Caco-2 (cell line): Measurements from ENCODE around the gene DGCR2. TPM values are rescaled to one million over a fixed set of nuclear protein-coding genes. Genes with fewer than 3 reads are reported as not detected.
"Not testable (repeated sequence)": the region's sequence is repeated elsewhere in the genome, so short reads cannot be mapped to it uniquely, and the experiment has no call there.

Experiments
- BruUV-seq: library from RNA; stranded (reverse); fragments of 400-500 nt; replicated peaks from 2 replicates; lab custom pipeline; 2021; lab: Mats Ljungman, UMichigan
- CTCF ChIA-PET: fragments of 300-600 bp; sonication (Branson Sonifier 250); formaldehyde crosslinking; loops from one replicate; lab custom pipeline; 2022; ENCODE audit warnings: antibody characterized with exemption; lab: Charles Lee
- POLR2A ChIA-PET: fragments of 300-600 bp; sonication (Branson Sonifier 250); formaldehyde crosslinking; loops from one replicate; lab custom pipeline; 2022; ENCODE audit warnings: antibody characterized with exemption; lab: Charles Lee
- DNase-seq, 2 experiments: peaks; one replicate each; pipeline versions ENCODE4 v3.0.0 to v3.0.0-alpha.2; 2020 to 2022
- H3K27me3 ChIP-seq: replicated peaks from 2 replicates; pipeline ENCODE4 v1.6.0; 2011; ENCODE audit warnings: low read length; ENCODE audit not compliant: control insufficient read depth, insufficient read depth
- H3K36me3 ChIP-seq: 2 replicates; pipeline ENCODE4 v1.5.1; 2011; ENCODE audit warnings: low read length; ENCODE audit not compliant: control insufficient read depth, insufficient read depth
- H3K4me1 ChIP-seq: fragments of 250-450 bp; sonication (Bioruptor Pico); 2 replicates; pipeline ENCODE4 v1.5.1; 2020; ENCODE audit warnings: mild to moderate bottlenecking
- H3K4me3 ChIP-seq: 2 replicates; pipeline ENCODE4 v1.5.1; 2011; ENCODE audit warnings: low read depth, mild to moderate bottlenecking, control low read depth, low read length
- H3K9me3 ChIP-seq: fragments of 250-450 bp; sonication (Bioruptor Pico); 2 replicates; pipeline ENCODE4 v1.5.1; 2020; ENCODE audit warnings: mild to moderate bottlenecking, moderate library complexity
- H3K27ac Mint-ChIP-seq: one replicate; pipeline ENCODE4 v1.8.0; 2022; ENCODE audit warnings: mixed read lengths; ENCODE audit not compliant: unreplicated experiment
- H3K27me3 Mint-ChIP-seq: one replicate; pipeline ENCODE4 v1.8.0; 2022; ENCODE audit warnings: mixed read lengths; ENCODE audit not compliant: insufficient read depth, unreplicated experiment
- H3K36me3 Mint-ChIP-seq: one replicate; pipeline ENCODE4 v1.8.0; 2022; ENCODE audit warnings: mild to moderate bottlenecking, mixed read lengths; ENCODE audit not compliant: insufficient read depth, unreplicated experiment
- H3K4me1 Mint-ChIP-seq: one replicate; pipeline ENCODE4 v1.8.0; 2022; ENCODE audit warnings: low read depth, mixed read lengths; ENCODE audit not compliant: unreplicated experiment
- H3K4me3 Mint-ChIP-seq: one replicate; pipeline ENCODE4 v1.8.0; 2022; ENCODE audit warnings: mild to moderate bottlenecking, moderate library complexity, mixed read lengths; ENCODE audit not compliant: unreplicated experiment
- H3K9me3 Mint-ChIP-seq: one replicate; pipeline ENCODE4 v1.8.0; 2022; ENCODE audit warnings: mixed read lengths; ENCODE audit not compliant: unreplicated experiment
- intact Hi-C: fragments of 100-400 bp; cut with micrococcal nuclease; formaldehyde crosslinking; loops from one replicate; pipeline ENCODE4 v1.10.0; 2022; ENCODE audit not compliant: unreplicated experiment
- total RNA-seq: library from RNA; stranded (reverse); gene quantifications from 2 replicates; pipeline ENCODE4 v1.2.3, GENCODE V29; 2022
- TF ChIP-seq, protein P1 (sequence below), 2 experiments: fragments of 200-600 bp in 1 of 2; IDR thresholded peaks; 1 replicate in 1 of 2; 2 replicates in 1 of 2; pipeline versions ENCODE4 v1.5.1 to v1.8.0; 2011 to 2022; ENCODE audit warnings: antibody characterized with exemption in 1 of 2, control low read depth in 1 of 2, inconsistent platforms in 1 of 2, low read depth in 1 of 2, low read length in 1 of 2, mild to moderate bottlenecking in 1 of 2, moderate library complexity in 1 of 2; ENCODE audit not compliant: insufficient read depth in 1 of 2, severe bottlenecking in 1 of 2, unreplicated experiment in 1 of 2

Gene DGCR2
- total RNA-seq, 1 experiment from 2014 or later: 67.9 TPM

DNA sequence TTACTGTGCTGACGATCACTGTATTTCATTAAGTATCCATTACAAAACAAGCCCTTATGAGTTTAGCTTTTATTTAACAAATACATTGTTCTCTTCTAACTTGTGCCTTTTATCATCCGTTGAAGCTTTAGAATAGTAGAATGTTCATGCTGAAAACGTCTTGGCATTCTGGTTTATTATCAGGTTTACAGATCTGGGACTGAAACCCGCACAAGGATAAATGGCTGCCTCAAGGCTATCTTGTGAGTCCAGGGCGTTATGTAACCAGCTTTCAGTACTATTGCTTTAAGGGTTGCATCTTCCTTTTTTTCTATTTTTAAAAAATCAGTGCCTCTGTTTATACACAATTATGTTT is 119.6 kb downstream of the DGCR2 start:
- H3K9me3 Mint-ChIP-seq: no peaks in the 10 kb centered on the region
- POLR2A ChIA-PET: no interaction called here
- DNase-seq: no peak
- intact Hi-C loops: no loop called here
- no peaks in the 10 kb centered on the region for H3K27me3 Mint-ChIP-seq
- BruUV-seq: no TSS peak
- H3K36me3 Mint-ChIP-seq: no peaks in the 10 kb centered on the region
- TF ChIP-seq, protein P1, sequence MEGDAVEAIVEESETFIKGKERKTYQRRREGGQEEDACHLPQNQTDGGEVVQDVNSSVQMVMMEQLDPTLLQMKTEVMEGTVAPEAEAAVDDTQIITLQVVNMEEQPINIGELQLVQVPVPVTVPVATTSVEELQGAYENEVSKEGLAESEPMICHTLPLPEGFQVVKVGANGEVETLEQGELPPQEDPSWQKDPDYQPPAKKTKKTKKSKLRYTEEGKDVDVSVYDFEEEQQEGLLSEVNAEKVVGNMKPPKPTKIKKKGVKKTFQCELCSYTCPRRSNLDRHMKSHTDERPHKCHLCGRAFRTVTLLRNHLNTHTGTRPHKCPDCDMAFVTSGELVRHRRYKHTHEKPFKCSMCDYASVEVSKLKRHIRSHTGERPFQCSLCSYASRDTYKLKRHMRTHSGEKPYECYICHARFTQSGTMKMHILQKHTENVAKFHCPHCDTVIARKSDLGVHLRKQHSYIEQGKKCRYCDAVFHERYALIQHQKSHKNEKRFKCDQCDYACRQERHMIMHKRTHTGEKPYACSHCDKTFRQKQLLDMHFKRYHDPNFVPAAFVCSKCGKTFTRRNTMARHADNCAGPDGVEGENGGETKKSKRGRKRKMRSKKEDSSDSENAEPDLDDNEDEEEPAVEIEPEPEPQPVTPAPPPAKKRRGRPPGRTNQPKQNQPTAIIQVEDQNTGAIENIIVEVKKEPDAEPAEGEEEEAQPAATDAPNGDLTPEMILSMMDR (IDR thresholded peaks at IDR 0.05; ENCODE audit: insufficient read depth in 1 of 2, low read depth in 1 of 2, low read length in 1 of 2, severe bottlenecking in 1 of 2, unreplicated experiment in 1 of 2): no peak
- Histone ChIP-seq H3K9me3 (no peaks in the 10 kb centered on the region), H3K4me3 (no peak overlapping the region), H3K27me3 (no peaks in the 10 kb centered on the region), H3K36me3 (no peaks in the 10 kb centered on the region), H3K4me1 (no peaks in the 10 kb centered on the region)
- CTCF ChIA-PET: no interaction called here
- no peak overlapping the region for H3K4me3 Mint-ChIP-seq
- no peaks in the 10 kb centered on the region for H3K4me1 Mint-ChIP-seq
- H3K27ac Mint-ChIP-seq: no peak overlapping the region

DNA sequence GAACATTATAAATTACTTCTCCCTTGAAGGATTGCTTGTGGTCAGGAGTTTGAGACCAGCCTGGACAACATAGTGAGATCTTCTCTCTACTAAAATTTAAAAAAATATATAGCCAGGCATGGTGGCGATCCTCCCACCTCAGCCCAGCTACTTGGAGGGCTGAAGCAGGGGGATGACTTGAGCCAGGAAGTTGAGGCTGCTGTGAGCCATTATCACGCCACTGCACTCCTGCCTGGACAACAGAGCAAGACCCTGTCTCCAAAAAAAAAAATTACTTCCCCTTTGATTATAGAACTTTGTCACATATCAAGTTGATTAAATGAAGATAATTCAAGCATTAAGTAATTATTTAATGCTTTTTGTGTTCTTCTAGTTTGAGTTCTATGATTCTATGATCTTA is 121.0 kb downstream of the DGCR2 start:
- no peaks in the 10 kb centered on the region for H3K36me3 ChIP-seq
- H3K27me3 Mint-ChIP-seq: no peaks in the 10 kb centered on the region
- H3K9me3 ChIP-seq: no peaks in the 10 kb centered on the region
- CTCF ChIA-PET: no interaction called here
- no peaks in the 10 kb centered on the region for H3K27me3 ChIP-seq
- H3K4me3 ChIP-seq: no peak overlapping the region
- BruUV-seq: no TSS peak
- TF ChIP-seq, protein P1 (IDR thresholded peaks at IDR 0.05; ENCODE audit: insufficient read depth in 1 of 2, low read depth in 1 of 2, low read length in 1 of 2, severe bottlenecking in 1 of 2, unreplicated experiment in 1 of 2): no peak
- H3K4me1 ChIP-seq: no peaks in the 10 kb centered on the region
- no peak overlapping the region for H3K4me3 Mint-ChIP-seq
- POLR2A ChIA-PET: no interaction called here
- H3K9me3 Mint-ChIP-seq: no peaks in the 10 kb centered on the region
- no peaks in the 10 kb centered on the region for H3K36me3 Mint-ChIP-seq
- no peaks in the 10 kb centered on the region for H3K4me1 Mint-ChIP-seq
- no peak for DNase-seq
- intact Hi-C loops: no loop called here
- no peak overlapping the region for H3K27ac Mint-ChIP-seq

DNA sequence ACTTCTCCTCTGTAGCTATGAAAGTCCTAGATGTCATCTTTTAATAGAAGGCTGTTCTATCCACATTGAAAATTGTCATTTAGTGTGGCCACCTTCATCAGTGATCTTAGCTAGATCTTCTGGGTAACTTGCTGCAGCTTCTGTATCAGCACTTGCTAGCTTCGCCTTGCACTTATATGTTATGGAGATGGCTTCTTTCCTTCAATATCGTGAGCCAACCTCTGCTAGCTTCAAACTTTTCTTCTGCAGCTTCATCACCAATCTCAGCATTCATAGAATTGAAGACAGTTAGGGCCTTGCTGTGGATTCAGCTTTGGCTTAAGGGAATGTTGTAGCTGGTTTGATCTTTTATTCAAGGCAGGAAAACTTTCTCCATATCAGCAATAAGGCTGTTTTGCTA is 122.1 kb downstream of the DGCR2 start:
- H3K4me3 ChIP-seq, CTCF ChIA-PET, H3K4me3 Mint-ChIP-seq, DNase-seq, BruUV-seq, H3K4me1 ChIP-seq, intact Hi-C loops, H3K9me3 ChIP-seq, H3K4me1 Mint-ChIP-seq, H3K27me3 Mint-ChIP-seq, H3K36me3 ChIP-seq, H3K27ac Mint-ChIP-seq, POLR2A ChIA-PET, H3K36me3 Mint-ChIP-seq, H3K9me3 Mint-ChIP-seq, H3K27me3 ChIP-seq: not testable (repeated sequence)

DNA sequence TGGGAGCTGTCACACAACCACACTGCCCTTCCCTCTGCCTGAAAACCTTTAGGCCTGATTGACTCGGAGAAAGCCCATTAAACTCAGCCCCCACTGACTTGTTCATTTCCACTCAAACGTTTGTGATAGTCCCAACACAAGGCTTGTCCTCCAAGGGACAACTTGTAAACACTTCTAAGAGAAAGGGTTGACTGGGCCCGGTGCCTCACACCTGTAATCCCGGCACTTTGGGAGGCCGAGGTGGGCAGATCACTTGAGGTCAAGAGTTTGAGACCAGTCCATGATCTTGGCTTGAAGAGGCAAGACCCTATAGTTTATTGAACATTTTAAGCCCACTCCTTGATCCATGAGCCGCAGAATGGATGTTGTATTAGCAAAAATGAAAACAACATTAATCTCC is 122.8 kb downstream of the DGCR2 start:
- H3K9me3 Mint-ChIP-seq: no peaks in the 10 kb centered on the region

More for the DNA sequence above, 122.8 kb downstream of the DGCR2 start:
- H3K27me3 Mint-ChIP-seq: no peaks in the 10 kb centered on the region
- peaks cover 10% of the 10 kb centered on the region for H3K4me1 Mint-ChIP-seq
- TF ChIP-seq, protein P1 (IDR thresholded peaks at IDR 0.05; ENCODE audit: insufficient read depth in 1 of 2, low read depth in 1 of 2, low read length in 1 of 2, severe bottlenecking in 1 of 2, unreplicated experiment in 1 of 2): no peak
- BruUV-seq: no TSS peak
- intact Hi-C loops: no loop called here
- no peaks in the 10 kb centered on the region for H3K36me3 Mint-ChIP-seq
- H3K36me3 ChIP-seq: no peaks in the 10 kb centered on the region
- ChIA-PET CTCF (no interaction called here), POLR2A (no interaction called here)
- no peak overlapping the region for H3K4me3 Mint-ChIP-seq
- H3K27ac Mint-ChIP-seq: no peak overlapping the region
- no peak overlapping the region for H3K4me3 ChIP-seq
- no peaks in the 10 kb centered on the region for H3K27me3 ChIP-seq
- H3K9me3 ChIP-seq: no peaks in the 10 kb centered on the region
- peaks cover 12% of the 10 kb centered on the region for H3K4me1 ChIP-seq
- DNase-seq: no peak
